Posterior cingulate gyrus (tissue), 11 donors: Measurements from ENCODE around the gene LFNG.

Experiments
- DNase-seq, 10 donors: peaks; one replicate each; pipeline versions ENCODE4 v3.0.0 to v3.0.0-alpha.2; 2020 to 2021; ENCODE audit warnings: mixed read lengths in 3 of 10
- intact Hi-C: fragments of 100-400 bp; cut with DNase I; formaldehyde crosslinking; loops from one replicate; pipeline ENCODE4 v1.15.1; 2023

The LFNG gene

GRCh38 chr7:2540641-2541051 is 21.1 kb downstream of the LFNG start:
- intact Hi-C loops, result no loop called here
- peak in 4 of 10 donors; percentile 9 to 79 (median 68) for DNase-seq

DNA sequence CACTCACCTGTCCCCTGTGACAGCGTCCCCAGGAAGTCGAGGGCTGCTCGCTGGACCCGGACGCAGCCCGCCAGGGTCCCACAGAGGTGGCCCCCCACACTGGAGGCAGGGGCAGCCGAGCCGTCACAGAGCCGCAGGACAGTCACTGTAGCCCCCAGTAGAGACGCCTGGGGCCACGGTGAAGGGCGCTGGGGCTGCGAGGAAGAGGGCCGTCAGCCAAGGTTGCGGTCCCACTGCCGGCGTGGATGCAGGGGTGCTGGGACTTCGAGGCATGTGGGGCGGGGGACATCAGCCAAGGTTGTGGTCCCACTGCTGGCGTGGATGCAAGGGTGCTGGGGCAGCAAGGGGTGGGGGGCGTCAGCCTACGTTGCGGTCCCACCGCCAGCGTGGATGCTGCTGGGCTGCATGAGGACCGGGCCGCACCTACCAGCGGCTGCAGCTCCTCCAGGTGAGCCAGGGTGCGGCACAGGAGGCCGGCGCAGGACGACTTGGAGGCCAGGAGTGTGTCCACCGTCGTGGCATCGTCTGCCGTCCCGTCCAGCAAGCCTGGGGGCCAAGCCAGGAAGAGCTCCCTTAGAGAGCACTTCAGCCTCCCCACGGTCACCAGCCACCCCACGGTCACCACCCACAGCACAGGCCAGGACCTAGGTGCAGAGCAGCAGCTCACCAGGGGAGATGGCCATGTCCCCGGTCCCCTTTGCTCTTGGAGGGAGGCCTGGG is 21.9 kb downstream of the LFNG start:
- DNase-seq, result peak in 4 of 10 donors; percentile 9 to 78 (median 64)
- intact Hi-C loops, result no loop called here

DNA sequence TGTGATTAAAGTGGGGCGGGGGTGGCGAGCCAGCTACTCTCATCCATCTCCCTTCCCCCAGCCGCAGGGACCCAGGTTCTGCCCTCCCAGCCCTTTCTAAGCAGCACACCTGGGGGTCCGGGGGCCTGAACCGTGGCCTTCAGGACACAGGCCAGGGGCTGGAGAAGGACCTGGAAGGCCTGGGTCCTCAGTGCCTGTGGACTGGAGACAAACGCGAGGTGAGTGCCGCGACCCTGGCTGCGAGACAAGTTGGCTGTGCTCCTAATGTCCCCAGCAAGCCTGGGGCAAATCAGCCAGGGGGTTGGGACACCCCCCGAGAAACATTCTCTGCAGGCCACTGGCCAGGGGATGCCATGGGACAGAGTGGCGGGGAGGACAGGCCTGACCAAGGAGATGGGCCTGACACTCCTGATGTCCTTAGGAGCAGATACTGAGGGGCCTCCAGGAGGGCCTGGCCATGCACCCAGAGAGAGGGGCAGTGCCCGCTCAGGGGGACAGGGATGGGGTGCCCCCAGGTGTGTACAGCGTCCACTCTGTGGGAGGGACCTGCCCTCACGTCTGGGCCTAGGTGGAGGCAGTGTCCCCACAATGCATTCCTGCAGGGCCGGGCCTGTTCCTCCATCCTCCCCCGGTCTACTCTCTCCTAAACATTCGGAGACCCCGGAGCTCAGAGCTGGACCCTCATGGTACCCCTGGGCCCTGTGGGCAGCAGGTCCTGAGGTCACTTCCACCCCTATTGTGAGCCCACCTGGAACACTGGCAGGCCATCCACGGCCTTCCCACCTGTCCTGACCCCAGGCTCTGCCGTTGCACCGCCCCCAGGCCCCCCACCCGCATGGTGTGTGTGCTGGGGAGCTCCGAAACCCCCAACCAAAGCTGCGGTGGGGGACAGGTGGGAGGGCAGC is 22.7 kb downstream of the LFNG start:
- peak in 3 of 10 donors; percentile 35 to 72 (median 72) for DNase-seq
- intact Hi-C loops, result no loop called here

DNA sequence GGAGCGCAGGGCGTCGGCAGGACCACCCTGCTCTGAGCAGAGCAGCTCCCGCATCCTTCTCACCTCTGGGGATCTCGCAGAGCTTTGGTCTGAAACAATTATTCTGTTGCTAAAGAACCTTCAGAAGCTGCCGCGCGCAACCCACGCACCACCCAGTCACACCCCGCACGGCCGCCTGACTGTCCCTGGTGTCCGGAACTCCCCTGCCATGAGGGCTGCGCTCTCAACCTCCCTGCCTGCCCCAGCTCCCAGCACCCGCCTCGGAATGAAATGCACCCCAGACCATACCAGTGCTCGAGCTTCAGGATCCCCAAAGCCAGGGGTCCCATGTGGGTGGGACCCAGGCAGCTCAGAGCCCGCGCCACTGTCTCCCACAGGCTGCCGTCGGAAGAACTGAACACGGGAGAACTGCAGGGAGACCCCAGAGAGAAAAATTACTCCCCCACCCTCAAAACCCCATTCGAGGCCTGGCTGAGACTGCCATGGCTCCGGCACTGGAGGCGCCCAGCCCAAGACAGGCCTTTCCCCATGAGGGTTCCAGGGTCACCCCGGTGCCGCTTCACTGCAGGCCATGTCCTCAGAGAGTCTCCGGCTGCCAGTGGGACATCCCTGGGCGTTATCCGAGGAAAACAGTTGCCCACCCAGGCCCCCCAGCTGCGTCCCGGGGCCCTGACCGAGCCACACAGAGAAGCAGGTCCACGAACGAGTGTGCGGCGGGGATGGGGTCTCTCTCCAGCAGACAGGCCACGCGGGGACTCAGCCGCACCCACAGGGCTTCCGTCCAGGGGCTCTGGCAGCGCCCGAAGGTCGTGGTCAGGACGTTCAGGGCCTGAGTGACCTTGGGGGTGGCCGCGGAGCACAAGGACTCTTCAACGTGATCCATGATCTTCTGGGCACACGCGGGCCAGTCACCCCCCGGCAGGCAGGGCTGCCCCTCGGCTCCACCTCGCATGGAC is 23.6 kb downstream of the LFNG start:
- peak in 3 of 10 donors; percentile 68 to 82 (median 80) for DNase-seq
- intact Hi-C loops, result no loop called here

DNA sequence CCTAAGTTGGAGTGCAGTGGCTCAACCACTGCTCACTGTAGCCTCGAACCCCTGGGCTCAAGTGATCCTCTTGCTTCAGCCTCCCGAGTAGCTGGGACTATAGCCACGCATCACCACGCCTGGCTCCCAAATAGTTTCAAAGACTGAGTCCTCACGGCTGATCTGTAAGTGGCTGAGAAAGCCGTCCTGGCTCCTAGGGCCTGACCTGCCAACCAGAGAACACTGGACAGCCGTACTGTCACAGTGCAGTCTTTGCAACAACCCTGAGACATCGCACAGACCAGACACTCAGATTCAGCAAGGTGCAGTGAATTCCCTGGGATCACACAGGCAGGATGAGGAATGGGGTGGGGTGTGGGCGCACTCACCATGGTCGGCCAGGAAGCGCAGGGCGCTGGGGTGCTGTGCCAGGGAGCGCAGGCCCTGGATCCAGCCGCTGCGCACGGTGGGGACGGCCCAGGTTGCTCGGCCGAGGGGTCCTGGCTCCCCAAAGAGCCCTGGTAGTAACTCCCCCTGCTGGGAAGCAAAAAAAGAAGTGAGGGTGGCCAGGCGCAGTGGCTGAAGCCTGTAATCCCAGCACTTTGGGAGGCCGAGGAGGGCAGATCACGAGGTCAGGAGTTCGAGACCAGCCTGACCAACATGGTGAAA is 25.1 kb downstream of the LFNG start:
- intact Hi-C loops, result no loop called here
- peak in 3 of 10 donors; percentile 34 to 59 (median 49) for DNase-seq

- DNase-seq, result peak in 3 of 10 donors; percentile 45 to 74 (median 57)
- intact Hi-C loops, result no loop called here
Observed at GRCh38 chr7:2545746-2546425, 26.3 kb downstream of the LFNG start.

GRCh38 chr7:2546776-2547586 is 27.4 kb downstream of the LFNG start:
- peak in 3 of 10 donors; percentile 37 to 73 (median 63) for DNase-seq
- intact Hi-C loops, result no loop called here

GRCh38 chr7:2551418-2551817 is 31.8 kb downstream of the LFNG start:
- intact Hi-C loops, result no loop called here
- peak in 3 of 10 donors; percentile 1 to 64 (median 26) for DNase-seq

DNA sequence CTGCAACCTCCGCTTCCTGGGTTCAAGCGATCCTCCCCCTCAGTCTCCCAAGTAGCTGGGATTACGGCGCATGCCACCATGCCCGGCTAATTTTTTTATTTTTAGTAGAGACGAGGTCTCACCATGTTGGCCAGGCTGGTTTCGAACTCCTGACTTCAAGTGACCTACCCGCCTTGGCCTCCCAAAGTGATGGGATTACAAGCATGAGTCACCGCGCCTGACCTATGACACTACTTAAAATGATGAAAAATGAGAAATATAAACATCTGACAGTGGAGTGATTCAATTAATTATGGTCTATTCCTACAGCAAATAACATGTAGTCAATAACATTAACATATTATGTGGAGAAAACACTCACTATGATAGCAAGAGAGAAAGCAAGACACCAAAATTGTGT is 33.5 kb downstream of the LFNG start:
- peak in 4 of 10 donors; percentile 13 to 50 (median 31) for DNase-seq

GRCh38 chr7:2553831-2554581 is 34.4 kb downstream of the LFNG start:
- intact Hi-C loops, result no loop called here
- DNase-seq, result peak in 3 of 10 donors; percentile 12 to 76 (median 69)

More for the DNA sequence above, 33.5 kb downstream of the LFNG start:
- intact Hi-C loops, result no loop called here

DNA sequence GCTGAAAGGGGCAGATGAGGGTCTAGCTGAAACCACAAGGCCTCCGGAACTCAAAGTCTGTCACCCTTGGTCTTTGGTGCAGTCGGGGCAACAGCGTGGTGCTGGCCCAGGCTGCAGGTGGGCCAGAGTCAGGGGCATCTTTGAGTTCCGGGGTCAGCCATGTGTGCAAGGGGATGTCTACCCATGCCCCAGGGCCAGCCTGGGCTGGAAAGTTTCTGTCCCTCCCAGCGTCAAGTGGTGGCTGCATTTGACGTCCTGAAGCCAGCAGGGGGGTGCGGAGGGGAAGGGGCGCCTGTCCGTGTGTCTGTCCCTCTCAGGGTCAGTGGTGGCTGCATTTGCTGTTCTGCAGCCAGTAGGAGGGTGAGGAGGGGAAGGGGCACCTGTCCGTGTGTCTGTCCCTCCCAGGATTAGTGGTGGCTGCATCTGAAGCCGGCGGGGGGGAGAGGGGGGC is 35.1 kb downstream of the LFNG start:
- intact Hi-C loops, result loop anchor here (5.0 kb wide), 2 partner anchors 77 to 78 kb away; partner anchors contain the start of genes GRIFIN and TTYH3
- peak in 2 of 10 donors; percentile 31 to 70 for DNase-seq

DNA sequence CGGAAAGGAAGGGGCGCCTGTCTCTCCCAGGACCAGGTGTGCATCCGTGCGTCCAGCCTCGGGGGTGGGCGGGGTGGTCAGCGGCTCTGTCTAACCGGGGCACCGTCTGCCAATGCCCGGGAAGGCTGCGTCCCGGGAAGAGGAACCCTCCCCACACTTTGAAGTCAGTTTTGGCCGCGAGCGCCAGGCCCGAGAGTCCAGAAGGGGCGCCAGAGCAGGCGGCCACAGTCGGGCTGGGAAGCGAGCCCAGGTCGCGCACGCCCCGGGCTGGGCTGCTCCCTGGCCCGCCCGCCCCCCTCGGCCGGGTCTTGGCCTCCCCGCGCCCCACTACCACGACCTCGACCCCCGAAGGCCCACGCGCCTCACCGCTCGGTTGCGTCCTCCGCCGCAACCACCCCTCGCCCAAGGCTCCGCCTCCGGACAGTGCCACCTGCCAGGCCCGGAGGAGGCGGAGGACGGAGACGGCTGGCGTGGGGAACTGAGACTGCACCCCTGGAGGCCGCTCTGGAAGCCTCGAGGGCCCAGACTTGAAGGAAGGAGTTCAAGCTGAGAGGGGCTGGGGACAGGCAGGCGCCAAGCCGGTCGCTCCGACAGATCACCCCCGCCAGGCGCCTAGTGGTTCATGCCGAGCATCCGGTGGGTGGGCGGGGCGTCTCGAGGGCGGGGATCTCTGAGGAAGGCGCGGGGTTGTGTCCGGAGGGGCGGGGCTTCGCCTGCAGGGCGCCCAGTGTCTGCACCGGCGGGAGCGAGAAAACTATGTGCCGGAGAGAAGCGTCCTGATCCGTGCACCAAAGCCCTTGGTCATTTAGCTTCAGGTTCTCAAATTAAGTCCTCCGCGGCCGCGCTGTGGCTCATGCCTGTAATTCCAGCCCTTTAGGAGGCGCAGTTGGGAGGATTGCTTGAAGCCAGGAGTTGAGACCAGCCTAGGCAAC is 35.8 kb downstream of the LFNG start, which contains the start of gene BRAT1:
TSS of gene BRAT1 (minus strand) at position 404 of the 932 bp plus-strand sequence. CDS start 1,093 bp downstream, outside the sequence.
- peak; percentile 93 to 99 (median 96) for DNase-seq
- intact Hi-C loops, result loop anchor here (5.0 kb wide), 2 partner anchors 77 to 78 kb away; partner anchors contain the start of genes GRIFIN and TTYH3

DNA sequence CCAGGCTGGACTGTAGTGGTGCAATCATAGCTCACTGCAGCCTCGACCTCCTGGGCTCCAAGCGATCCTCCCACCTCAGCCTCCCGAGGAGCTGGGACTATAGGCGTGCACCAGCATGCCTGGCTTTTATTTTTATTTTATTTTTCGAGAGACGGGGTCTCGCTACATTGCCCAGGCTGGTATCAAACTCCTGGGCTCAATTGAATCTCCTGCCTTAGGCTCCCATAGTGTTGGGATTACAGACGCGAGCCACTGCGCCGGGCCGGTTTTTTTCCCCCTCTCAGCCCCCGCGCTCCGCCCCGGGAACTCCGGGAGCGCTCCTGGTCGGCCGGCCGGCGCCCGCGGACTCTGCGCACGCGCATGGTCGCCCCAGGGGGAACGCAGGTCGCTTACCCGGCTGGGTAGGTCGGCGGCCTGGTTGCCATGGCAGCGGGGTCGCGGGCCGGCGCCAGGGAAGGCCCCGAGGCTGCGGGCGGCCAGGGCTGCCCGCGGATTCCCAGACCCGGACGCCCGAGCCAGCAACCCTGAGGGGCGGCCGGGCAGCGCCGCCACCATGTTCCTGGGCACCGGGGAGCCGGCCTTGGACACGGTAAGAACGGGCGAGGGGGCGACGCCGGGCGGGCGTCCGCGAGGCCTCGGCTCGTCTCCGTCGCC is 39.2 kb downstream of the LFNG start, which contains the start of gene IQCE:
TSS of gene IQCE (plus strand) at position 351 of the 654 bp plus-strand sequence. CDS start at position 554, 203 bp downstream.
- intact Hi-C loops, result loop anchor here (2.0 to 5.0 kb wide), 3 partner anchors 34 to 81 kb away; partner anchors contain the start of genes GRIFIN and TTYH3
- peak; percentile 89 to 99 (median 94) for DNase-seq

GRCh38 chr7:2559283-2559950 is 39.8 kb downstream of the LFNG start:
- intact Hi-C loops, result loop anchor here (2.0 to 5.0 kb wide), 3 partner anchors 35 to 82 kb away; partner anchors contain the start of genes GRIFIN and TTYH3
- DNase-seq, result peak in 3 of 10 donors; percentile 69 to 81 (median 70)
